ENCODE results near the gene CEP76. TPM values are rescaled to one million over a fixed set of nuclear protein-coding genes. Genes with fewer than 3 reads are reported as not detected.
A peak's percentile ranks its signal among the peaks of the same experiment; 100 is the strongest.

Gene CEP76
- total RNA-seq, 4 donors from 2014 or later: 11.5 to 28.2 (median 15.5) TPM

GRCh38 chr18:12689256-12689850 is 13.2 kb downstream of the CEP76 start:
- Histone ChIP-seq H3K9me3 (no peaks in the 10 kb centered on the region), H3K4me3 (no peak overlapping the region), H3K27me3 (no peaks in the 10 kb centered on the region), H3K36me3 (peaks cover 0 to 15% (median 0%) of the 10 kb centered on the region in 3 donors), H3K4me1 (no peaks in the 10 kb centered on the region), H3K27ac (no peak overlapping the region)
- TF ChIP-seq CTCF (IDR thresholded peaks at IDR 0.05): no peak
- TF ChIP-seq POLR2A (IDR thresholded peaks at IDR 0.05): no peak
- DNase-seq: no peak

GRCh38 chr18:12686100-12686499 is 16.4 kb downstream of the CEP76 start:
- no peaks in the 10 kb centered on the region for H3K9me3 ChIP-seq
- no peaks in the 10 kb centered on the region for H3K27me3 ChIP-seq
- TF ChIP-seq CTCF (IDR thresholded peaks at IDR 0.05) (peak in 2 of 6 experiments; percentile 5 to 12), POLR2A (IDR thresholded peaks at IDR 0.05) (no peak)
- H3K27ac ChIP-seq: no peak overlapping the region
- H3K4me3 ChIP-seq: no peak overlapping the region
- no peak for DNase-seq
- no peaks in the 10 kb centered on the region for H3K4me1 ChIP-seq
- peaks cover 0 to 20% (median 0%) of the 10 kb centered on the region in 3 donors for H3K36me3 ChIP-seq

- Histone ChIP-seq H3K27ac (peak overlapping the region in 3 of 4 donors; percentile 45 to 69 (median 65)), H3K4me3 (peak overlapping the region in 1 of 4 donors; percentile 25), H3K4me1 (no peaks in the 10 kb centered on the region), H3K9me3 (no peaks in the 10 kb centered on the region), H3K36me3 (peaks cover 0 to 42% (median 0%) of the 10 kb centered on the region in 3 donors), H3K27me3 (no peaks in the 10 kb centered on the region)
- DNase-seq: peak in 1 of 3 donors; percentile 52
- TF ChIP-seq POLR2A (IDR thresholded peaks at IDR 0.05): no peak
- TF ChIP-seq CTCF (IDR thresholded peaks at IDR 0.05): no peak
Measured at GRCh38 chr18:12679183-12679786, 23.2 kb downstream of the CEP76 start.

- Histone ChIP-seq H3K27me3 (no peaks in the 10 kb centered on the region), H3K27ac (no peak overlapping the region), H3K4me3 (no peak overlapping the region), H3K9me3 (no peaks in the 10 kb centered on the region), H3K36me3 (peaks cover 0 to 16% (median 0%) of the 10 kb centered on the region in 3 donors), H3K4me1 (no peaks in the 10 kb centered on the region)
- DNase-seq: no peak
- TF ChIP-seq POLR2A (IDR thresholded peaks at IDR 0.05) (no peak), CTCF (IDR thresholded peaks at IDR 0.05) (no peak)
Measured at GRCh38 chr18:12668041-12668440, 34.5 kb downstream of the CEP76 start.

GRCh38 chr18:12659904-12660605 is 42.5 kb downstream of the CEP76 start:
- Histone ChIP-seq H3K27me3 (no peaks in the 10 kb centered on the region), H3K36me3 (no peaks in the 10 kb centered on the region), H3K4me1 (peaks cover 0 to 22% (median 3%) of the 10 kb centered on the region in 4 donors), H3K9me3 (no peaks in the 10 kb centered on the region), H3K4me3 (no peak overlapping the region), H3K27ac (no peak overlapping the region)
- DNase-seq: peak in 1 of 3 donors; percentile 66
- TF ChIP-seq POLR2A (IDR thresholded peaks at IDR 0.05): no peak
- peak; percentile 64 to 95 (median 82) for TF ChIP-seq CTCF (IDR thresholded peaks at IDR 0.05)

Data from Peyer's patch (tissue), 4 donors.